ENCODE data around the gene PROKR1.

The PROKR1 gene

GRCh38 chr2:68686178-68686577 is 42.8 kb downstream of the PROKR1 start:
- H3K4me1 ChIP-seq (ENCODE audit: low read depth, poor library complexity, severe bottlenecking): peaks cover 16% of the 10 kb centered on the region

GRCh38 chr2:68687018-68687417 is 43.6 kb downstream of the PROKR1 start:
- Histone ChIP-seq H3K4me1 (ENCODE audit: low read depth, poor library complexity, severe bottlenecking) (peaks cover 16% of the 10 kb centered on the region), H2AFZ (ENCODE audit: low read depth) (no peak overlapping the region), H4K20me1 (ENCODE audit: insufficient read depth) (no peaks in the 10 kb centered on the region), H3K36me3 (ENCODE audit: insufficient read depth) (no peaks in the 10 kb centered on the region), H3K4me2 (no peak overlapping the region), H3K9ac (no peak overlapping the region), H3K4me3 (IDR thresholded peaks at IDR 0.05; ENCODE audit: insufficient read depth, low read depth, low read length) (no peak overlapping the region), H3K27ac (no peak overlapping the region), H3K27me3 (ENCODE audit: insufficient read depth, low read depth) (no peaks in the 10 kb centered on the region), H3K79me2 (ENCODE audit: insufficient read depth, low read depth) (no peaks in the 10 kb centered on the region)
- no peak for TF ChIP-seq CTCF (conservative IDR thresholded peaks at IDR 0.05; ENCODE audit: low read depth, low read length)

More at GRCh38 chr2:68686178-68686577, 42.8 kb downstream of the PROKR1 start:
- H3K4me3 ChIP-seq (IDR thresholded peaks at IDR 0.05; ENCODE audit: insufficient read depth, low read depth, low read length): no peak overlapping the region
- no peak overlapping the region for H3K9ac ChIP-seq
- H3K4me2 ChIP-seq: no peak overlapping the region
- no peak for TF ChIP-seq CTCF (conservative IDR thresholded peaks at IDR 0.05; ENCODE audit: low read depth, low read length)
- no peaks in the 10 kb centered on the region for H3K36me3 ChIP-seq (ENCODE audit: insufficient read depth)
- no peak overlapping the region for H2AFZ ChIP-seq (ENCODE audit: low read depth)
- H4K20me1 ChIP-seq (ENCODE audit: insufficient read depth): no peaks in the 10 kb centered on the region
- no peaks in the 10 kb centered on the region for H3K27me3 ChIP-seq (ENCODE audit: insufficient read depth, low read depth)
- H3K79me2 ChIP-seq (ENCODE audit: insufficient read depth, low read depth): no peaks in the 10 kb centered on the region
- H3K27ac ChIP-seq: no peak overlapping the region

GRCh38 chr2:68689553-68690537 is 46.5 kb downstream of the PROKR1 start:
- H3K79me2 ChIP-seq (ENCODE audit: insufficient read depth, low read depth): no peaks in the 10 kb centered on the region
- no peaks in the 10 kb centered on the region for H4K20me1 ChIP-seq (ENCODE audit: insufficient read depth)
- H3K27ac ChIP-seq: peak overlapping the region; percentile 25; the same call in 1 of the 2 replicates
- no peaks in the 10 kb centered on the region for H3K27me3 ChIP-seq (ENCODE audit: insufficient read depth, low read depth)
- H2AFZ ChIP-seq (ENCODE audit: low read depth): peak overlapping the region; percentile 25
- no peaks in the 10 kb centered on the region for H3K36me3 ChIP-seq (ENCODE audit: insufficient read depth)
- peaks cover 16% of the 10 kb centered on the region for H3K4me1 ChIP-seq (ENCODE audit: low read depth, poor library complexity, severe bottlenecking)
- peak overlapping the region; percentile 44 for H3K4me2 ChIP-seq
- H3K9ac ChIP-seq: no peak overlapping the region; the same call in 1 of the 2 replicates
- no peak overlapping the region for H3K4me3 ChIP-seq (IDR thresholded peaks at IDR 0.05; ENCODE audit: insufficient read depth, low read depth, low read length)
- TF ChIP-seq CTCF (conservative IDR thresholded peaks at IDR 0.05; ENCODE audit: low read depth, low read length): no peak

GRCh38 chr2:68690851-68691250 is 47.5 kb downstream of the PROKR1 start:
- Histone ChIP-seq H3K9ac (no peak overlapping the region), H3K4me3 (IDR thresholded peaks at IDR 0.05; ENCODE audit: insufficient read depth, low read depth, low read length) (no peak overlapping the region), H4K20me1 (ENCODE audit: insufficient read depth) (no peaks in the 10 kb centered on the region), H3K4me1 (ENCODE audit: low read depth, poor library complexity, severe bottlenecking) (peaks cover 16% of the 10 kb centered on the region), H3K36me3 (ENCODE audit: insufficient read depth) (no peaks in the 10 kb centered on the region), H3K27me3 (ENCODE audit: insufficient read depth, low read depth) (no peaks in the 10 kb centered on the region), H3K27ac (no peak overlapping the region), H2AFZ (ENCODE audit: low read depth) (no peak overlapping the region), H3K4me2 (peak overlapping the region; percentile 44), H3K79me2 (ENCODE audit: insufficient read depth, low read depth) (no peaks in the 10 kb centered on the region)
- no peak for TF ChIP-seq CTCF (conservative IDR thresholded peaks at IDR 0.05; ENCODE audit: low read depth, low read length)

Data from KMS-11 (cell line).